ENCODE data around the gene TES.

The TES gene

GRCh38 chr7:116284390-116284789 lies 74.1 kb downstream of the TES start:
- no peak overlapping the region for H3K14ac ChIP-seq (ENCODE audit: low read length)
- H3K4ac ChIP-seq (ENCODE audit: low read depth, low read length): no peak overlapping the region
- no peak overlapping the region for H2AFZ ChIP-seq (ENCODE audit: insufficient read depth, low read length, poor library complexity)
- H3K23ac ChIP-seq (ENCODE audit: low read length): no peak overlapping the region
- H3K4me2 ChIP-seq (ENCODE audit: low read length): no peak overlapping the region
- H4K91ac ChIP-seq (ENCODE audit: low read depth, low read length): no peak overlapping the region
- no peak overlapping the region for H3K9ac ChIP-seq (ENCODE audit: low read length)
- H3K18ac ChIP-seq (ENCODE audit: low read length): no peak overlapping the region
- H3K27ac ChIP-seq (ENCODE audit: low read depth, low read length): no peak overlapping the region
- no peak overlapping the region for H2AK5ac ChIP-seq (ENCODE audit: low read length)
- H3K27me3 ChIP-seq (ENCODE audit: insufficient read depth, low read length): no peaks in the 10 kb centered on the region
- no peaks in the 10 kb centered on the region for H3K4me1 ChIP-seq (ENCODE audit: control insufficient read depth in 1 of 2, insufficient read depth in 2 of 2, low read length in 2 of 2)
- no peak overlapping the region for H4K12ac ChIP-seq (ENCODE audit: low read depth, low read length)
- WGBS (ENCODE audit: extremely low coverage, insufficient coverage, insufficient read length): no CpG with 5 or more reads among the region's 3 CpGs
- H3K9me3 ChIP-seq (ENCODE audit: insufficient read depth, low read depth, low read length): no peaks in the 10 kb centered on the region
- peaks cover 1% of the 10 kb centered on the region for H3K79me1 ChIP-seq (ENCODE audit: low read length)
- no peak overlapping the region for H2BK5ac ChIP-seq (ENCODE audit: low read depth, low read length, poor library complexity)
- H3K36me3 ChIP-seq (ENCODE audit: control insufficient read depth in 1 of 2, insufficient read depth in 2 of 2, low read length in 2 of 2): no peaks in the 10 kb centered on the region
- no peak overlapping the region for H3K4me3 ChIP-seq (ENCODE audit: low read depth, low read length)
- DNase-seq: peak in 1 of 2 donors; percentile 13
- H2BK120ac ChIP-seq (ENCODE audit: insufficient read depth, low read length, poor library complexity): no peak overlapping the region
- H4K8ac ChIP-seq (ENCODE audit: low read depth, low read length): no peak overlapping the region
- no peak overlapping the region for H2BK12ac ChIP-seq (ENCODE audit: low read length)
- no peaks in the 10 kb centered on the region for H3K79me2 ChIP-seq (ENCODE audit: control insufficient read depth, insufficient read depth, low read length, poor library complexity)

GRCh38 chr7:116285252-116285651 lies 74.9 kb downstream of the TES start:
- no peak overlapping the region for H3K27ac ChIP-seq (ENCODE audit: low read depth, low read length)
- H4K8ac ChIP-seq (ENCODE audit: low read depth, low read length): no peak overlapping the region
- no CpG with 5 or more reads among the region's 1 CpG for WGBS (ENCODE audit: extremely low coverage, insufficient coverage, insufficient read length)
- H3K79me2 ChIP-seq (ENCODE audit: control insufficient read depth, insufficient read depth, low read length, poor library complexity): no peaks in the 10 kb centered on the region
- no peak overlapping the region for H2BK12ac ChIP-seq (ENCODE audit: low read length)
- H3K18ac ChIP-seq (ENCODE audit: low read length): no peak overlapping the region
- H3K23ac ChIP-seq (ENCODE audit: low read length): no peak overlapping the region
- no peak overlapping the region for H2BK120ac ChIP-seq (ENCODE audit: insufficient read depth, low read length, poor library complexity)
- H2BK5ac ChIP-seq (ENCODE audit: low read depth, low read length, poor library complexity): no peak overlapping the region
- H3K14ac ChIP-seq (ENCODE audit: low read length): no peak overlapping the region
- no peaks in the 10 kb centered on the region for H3K36me3 ChIP-seq (ENCODE audit: control insufficient read depth in 1 of 2, insufficient read depth in 2 of 2, low read length in 2 of 2)
- H2AFZ ChIP-seq (ENCODE audit: insufficient read depth, low read length, poor library complexity): no peak overlapping the region
- H3K9ac ChIP-seq (ENCODE audit: low read length): no peak overlapping the region
- H3K27me3 ChIP-seq (ENCODE audit: insufficient read depth, low read length): no peaks in the 10 kb centered on the region
- H3K4me2 ChIP-seq (ENCODE audit: low read length): no peak overlapping the region
- no peaks in the 10 kb centered on the region for H3K4me1 ChIP-seq (ENCODE audit: control insufficient read depth in 1 of 2, insufficient read depth in 2 of 2, low read length in 2 of 2)
- peaks cover 1% of the 10 kb centered on the region for H3K79me1 ChIP-seq (ENCODE audit: low read length)
- H2AK5ac ChIP-seq (ENCODE audit: low read length): no peak overlapping the region
- H3K4me3 ChIP-seq (ENCODE audit: low read depth, low read length): no peak overlapping the region
- no peaks in the 10 kb centered on the region for H3K9me3 ChIP-seq (ENCODE audit: insufficient read depth, low read depth, low read length)
- no peak overlapping the region for H4K12ac ChIP-seq (ENCODE audit: low read depth, low read length)
- no peak for DNase-seq
- no peak overlapping the region for H3K4ac ChIP-seq (ENCODE audit: low read depth, low read length)
- no peak overlapping the region for H4K91ac ChIP-seq (ENCODE audit: low read depth, low read length)

GRCh38 chr7:116290740-116291139 lies 80.4 kb downstream of the TES start:
- Histone ChIP-seq H2AFZ (ENCODE audit: insufficient read depth, low read length, poor library complexity) (no peak overlapping the region), H3K14ac (ENCODE audit: low read length) (no peak overlapping the region), H3K4me2 (ENCODE audit: low read length) (no peak overlapping the region), H3K9me3 (ENCODE audit: insufficient read depth, low read depth, low read length) (no peaks in the 10 kb centered on the region), H3K79me1 (ENCODE audit: low read length) (no peaks in the 10 kb centered on the region), H3K18ac (ENCODE audit: low read length) (no peak overlapping the region), H4K91ac (ENCODE audit: low read depth, low read length) (no peak overlapping the region), H3K79me2 (ENCODE audit: control insufficient read depth, insufficient read depth, low read length, poor library complexity) (no peaks in the 10 kb centered on the region), H3K9ac (ENCODE audit: low read length) (no peak overlapping the region), H2BK120ac (ENCODE audit: insufficient read depth, low read length, poor library complexity) (no peak overlapping the region), H2AK5ac (ENCODE audit: low read length) (no peak overlapping the region), H3K36me3 (ENCODE audit: control insufficient read depth in 1 of 2, insufficient read depth in 2 of 2, low read length in 2 of 2) (no peaks in the 10 kb centered on the region), H2BK5ac (ENCODE audit: low read depth, low read length, poor library complexity) (no peak overlapping the region), H4K12ac (ENCODE audit: low read depth, low read length) (no peak overlapping the region), H2BK12ac (ENCODE audit: low read length) (no peak overlapping the region), H3K27me3 (ENCODE audit: insufficient read depth, low read length) (no peaks in the 10 kb centered on the region), H4K8ac (ENCODE audit: low read depth, low read length) (no peak overlapping the region), H3K23ac (ENCODE audit: low read length) (no peak overlapping the region), H3K4ac (ENCODE audit: low read depth, low read length) (no peak overlapping the region), H3K4me1 (ENCODE audit: control insufficient read depth in 1 of 2, insufficient read depth in 2 of 2, low read length in 2 of 2) (peaks cover 0 to 2% of the 10 kb centered on the region in 2 experiments), H3K4me3 (ENCODE audit: low read depth, low read length) (no peak overlapping the region), H3K27ac (ENCODE audit: low read depth, low read length) (no peak overlapping the region)
- DNase-seq: peak in 1 of 2 donors; percentile 10

GRCh38 chr7:116291937-116292336 lies 81.6 kb downstream of the TES start:
- no peak overlapping the region for H3K27ac ChIP-seq (ENCODE audit: low read depth, low read length)
- no peak overlapping the region for H3K18ac ChIP-seq (ENCODE audit: low read length)
- H3K79me1 ChIP-seq (ENCODE audit: low read length): no peaks in the 10 kb centered on the region
- WGBS (ENCODE audit: extremely low coverage, insufficient coverage, insufficient read length): no CpG with 5 or more reads among the region's 1 CpG
- H2BK12ac ChIP-seq (ENCODE audit: low read length): peak overlapping the region; percentile 20
- H4K12ac ChIP-seq (ENCODE audit: low read depth, low read length): no peak overlapping the region
- no peak for DNase-seq
- H3K36me3 ChIP-seq (ENCODE audit: control insufficient read depth in 1 of 2, insufficient read depth in 2 of 2, low read length in 2 of 2): no peaks in the 10 kb centered on the region
- H3K23ac ChIP-seq (ENCODE audit: low read length): no peak overlapping the region
- peaks cover 0 to 2% of the 10 kb centered on the region in 2 experiments for H3K4me1 ChIP-seq (ENCODE audit: control insufficient read depth in 1 of 2, insufficient read depth in 2 of 2, low read length in 2 of 2)
- H4K91ac ChIP-seq (ENCODE audit: low read depth, low read length): peak overlapping the region; percentile 9
- H3K79me2 ChIP-seq (ENCODE audit: control insufficient read depth, insufficient read depth, low read length, poor library complexity): no peaks in the 10 kb centered on the region
- no peak overlapping the region for H3K4me2 ChIP-seq (ENCODE audit: low read length)
- H3K27me3 ChIP-seq (ENCODE audit: insufficient read depth, low read length): no peaks in the 10 kb centered on the region
- no peak overlapping the region for H2BK5ac ChIP-seq (ENCODE audit: low read depth, low read length, poor library complexity)
- H2AFZ ChIP-seq (ENCODE audit: insufficient read depth, low read length, poor library complexity): no peak overlapping the region
- H3K4me3 ChIP-seq (ENCODE audit: low read depth, low read length): no peak overlapping the region
- no peak overlapping the region for H3K9ac ChIP-seq (ENCODE audit: low read length)
- no peak overlapping the region for H3K4ac ChIP-seq (ENCODE audit: low read depth, low read length)
- no peak overlapping the region for H4K8ac ChIP-seq (ENCODE audit: low read depth, low read length)
- H3K14ac ChIP-seq (ENCODE audit: low read length): no peak overlapping the region
- no peak overlapping the region for H2AK5ac ChIP-seq (ENCODE audit: low read length)
- no peak overlapping the region for H2BK120ac ChIP-seq (ENCODE audit: insufficient read depth, low read length, poor library complexity)
- H3K9me3 ChIP-seq (ENCODE audit: insufficient read depth, low read depth, low read length): no peaks in the 10 kb centered on the region

All from trophoblast cell (in vitro differentiated cells and primary cell).